ENCODE measurements around the gene NCOA7.

NCOA7 gene

GRCh38 chr6:125858427-125859320 is 67.9 kb downstream of the NCOA7 start:
- H3K4me1 ChIP-seq (ENCODE audit: control insufficient read depth, low read length) = peaks cover 4% of the 10 kb centered on the region
- no peak overlapping the region for H3K27ac ChIP-seq (ENCODE audit: low read depth, low read length)
- H3K4me2 ChIP-seq (ENCODE audit: low read length) = no peak overlapping the region
- no peaks in the 10 kb centered on the region for H3F3A ChIP-seq (ENCODE audit: control insufficient read depth, insufficient read depth)
- peaks cover 9% of the 10 kb centered on the region; the same call in 1 of the 2 replicates for H4K20me1 ChIP-seq (ENCODE audit: control insufficient read depth, insufficient read depth, low read depth, low read length)
- H3K36me3 ChIP-seq (ENCODE audit: control insufficient read depth, low read length) = peaks cover 51% of the 10 kb centered on the region
- no peaks in the 10 kb centered on the region for H3K27me3 ChIP-seq (ENCODE audit: control insufficient read depth, low read length)
- no peaks in the 10 kb centered on the region for H3K9me2 ChIP-seq (replicated peaks; ENCODE audit: control insufficient read depth, low read length)
- no peaks in the 10 kb centered on the region for H3K9me3 ChIP-seq (ENCODE audit: control insufficient read depth, insufficient read depth, low read length)
- TF ChIP-seq EZH2phosphoT487 (IDR thresholded peaks at IDR 0.05; ENCODE audit: borderline replicate concordance, low read length) = no peak
- TF ChIP-seq, protein P1, sequence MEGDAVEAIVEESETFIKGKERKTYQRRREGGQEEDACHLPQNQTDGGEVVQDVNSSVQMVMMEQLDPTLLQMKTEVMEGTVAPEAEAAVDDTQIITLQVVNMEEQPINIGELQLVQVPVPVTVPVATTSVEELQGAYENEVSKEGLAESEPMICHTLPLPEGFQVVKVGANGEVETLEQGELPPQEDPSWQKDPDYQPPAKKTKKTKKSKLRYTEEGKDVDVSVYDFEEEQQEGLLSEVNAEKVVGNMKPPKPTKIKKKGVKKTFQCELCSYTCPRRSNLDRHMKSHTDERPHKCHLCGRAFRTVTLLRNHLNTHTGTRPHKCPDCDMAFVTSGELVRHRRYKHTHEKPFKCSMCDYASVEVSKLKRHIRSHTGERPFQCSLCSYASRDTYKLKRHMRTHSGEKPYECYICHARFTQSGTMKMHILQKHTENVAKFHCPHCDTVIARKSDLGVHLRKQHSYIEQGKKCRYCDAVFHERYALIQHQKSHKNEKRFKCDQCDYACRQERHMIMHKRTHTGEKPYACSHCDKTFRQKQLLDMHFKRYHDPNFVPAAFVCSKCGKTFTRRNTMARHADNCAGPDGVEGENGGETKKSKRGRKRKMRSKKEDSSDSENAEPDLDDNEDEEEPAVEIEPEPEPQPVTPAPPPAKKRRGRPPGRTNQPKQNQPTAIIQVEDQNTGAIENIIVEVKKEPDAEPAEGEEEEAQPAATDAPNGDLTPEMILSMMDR (IDR thresholded peaks at IDR 0.05; ENCODE audit: low read depth, low read length, poor library complexity, severe bottlenecking) = no peak
- peaks cover 37% of the 10 kb centered on the region for H3K79me2 ChIP-seq (ENCODE audit: control insufficient read depth, low read length)
- no peak overlapping the region for H3K4me3 ChIP-seq (ENCODE audit: low read length)

- TF ChIP-seq, protein P1 (IDR thresholded peaks at IDR 0.05; ENCODE audit: low read depth, low read length, poor library complexity, severe bottlenecking) = no peak
- no peak for TF ChIP-seq EZH2phosphoT487 (IDR thresholded peaks at IDR 0.05; ENCODE audit: borderline replicate concordance, low read length)
- Histone ChIP-seq H3K79me2 (ENCODE audit: control insufficient read depth, low read length) (peaks cover 30% of the 10 kb centered on the region), H3K36me3 (ENCODE audit: control insufficient read depth, low read length) (peaks cover 43% of the 10 kb centered on the region), H3K9me2 (replicated peaks; ENCODE audit: control insufficient read depth, low read length) (no peaks in the 10 kb centered on the region), H3K4me3 (ENCODE audit: low read length) (no peak overlapping the region), H3F3A (ENCODE audit: control insufficient read depth, insufficient read depth) (no peaks in the 10 kb centered on the region), H3K4me1 (ENCODE audit: control insufficient read depth, low read length) (peaks cover 4% of the 10 kb centered on the region; the same call in 1 of the 2 replicates), H3K27ac (ENCODE audit: low read depth, low read length) (no peak overlapping the region), H4K20me1 (ENCODE audit: control insufficient read depth, insufficient read depth, low read depth, low read length) (0 out of 2 replicates have a peak, but pooled peaks cover 2% of the 10 kb centered on the region), H3K27me3 (ENCODE audit: control insufficient read depth, low read length) (no peaks in the 10 kb centered on the region), H3K9me3 (ENCODE audit: control insufficient read depth, insufficient read depth, low read length) (no peaks in the 10 kb centered on the region), H3K4me2 (ENCODE audit: low read length) (no peak overlapping the region)
Observed at GRCh38 chr6:125859727-125860126, 69.0 kb downstream of the NCOA7 start.

DNA sequence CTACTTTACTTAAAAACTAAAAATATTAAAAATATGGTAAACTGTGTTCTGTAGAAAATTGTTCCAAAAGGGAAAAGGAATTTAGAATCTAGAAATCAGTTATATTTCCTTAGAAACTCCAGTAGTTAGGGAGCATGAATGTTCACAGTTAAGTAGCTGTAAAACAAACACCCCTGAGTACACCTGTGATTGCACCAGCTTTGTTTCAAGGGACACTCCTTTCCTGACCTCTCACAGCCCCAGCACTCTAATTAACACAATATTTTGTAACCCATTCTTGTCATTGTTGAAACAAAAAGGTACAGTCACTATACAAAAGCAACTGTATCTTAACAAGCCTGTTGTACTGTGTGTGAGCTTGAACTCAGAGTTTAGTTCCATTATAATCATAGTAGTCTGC is 72.3 kb downstream of the NCOA7 start:
- Histone ChIP-seq H3K27ac (ENCODE audit: low read depth, low read length) (no peak overlapping the region), H4K20me1 (ENCODE audit: control insufficient read depth, insufficient read depth, low read depth, low read length) (peaks cover 2% of the 10 kb centered on the region; the same call in 1 of the 2 replicates), H3K9me3 (ENCODE audit: control insufficient read depth, insufficient read depth, low read length) (no peaks in the 10 kb centered on the region), H3K27me3 (ENCODE audit: control insufficient read depth, low read length) (no peaks in the 10 kb centered on the region), H3F3A (ENCODE audit: control insufficient read depth, insufficient read depth) (no peaks in the 10 kb centered on the region), H3K36me3 (ENCODE audit: control insufficient read depth, low read length) (peaks cover 32% of the 10 kb centered on the region), H3K9me2 (replicated peaks; ENCODE audit: control insufficient read depth, low read length) (no peaks in the 10 kb centered on the region), H3K4me2 (ENCODE audit: low read length) (no peak overlapping the region), H3K4me3 (ENCODE audit: low read length) (no peak overlapping the region), H3K4me1 (ENCODE audit: control insufficient read depth, low read length) (no peaks in the 10 kb centered on the region), H3K79me2 (ENCODE audit: control insufficient read depth, low read length) (peaks cover 29% of the 10 kb centered on the region)
- TF ChIP-seq EZH2phosphoT487 (IDR thresholded peaks at IDR 0.05; ENCODE audit: borderline replicate concordance, low read length) = no peak
- TF ChIP-seq, protein P1 (IDR thresholded peaks at IDR 0.05; ENCODE audit: low read depth, low read length, poor library complexity, severe bottlenecking) = no peak
